ENCODE measurements around the gene SLFN12L. TPM values are rescaled to one million over a fixed set of nuclear protein-coding genes. Genes with fewer than 3 reads are reported as not detected.
A peak's percentile ranks its signal among the peaks of the same experiment; 100 is the strongest.

The SLFN12L gene
- total and polyA plus RNA-seq, 12 donors = 0.13 to 2.0 (median 0.50) TPM; not detected in 1

DNA sequence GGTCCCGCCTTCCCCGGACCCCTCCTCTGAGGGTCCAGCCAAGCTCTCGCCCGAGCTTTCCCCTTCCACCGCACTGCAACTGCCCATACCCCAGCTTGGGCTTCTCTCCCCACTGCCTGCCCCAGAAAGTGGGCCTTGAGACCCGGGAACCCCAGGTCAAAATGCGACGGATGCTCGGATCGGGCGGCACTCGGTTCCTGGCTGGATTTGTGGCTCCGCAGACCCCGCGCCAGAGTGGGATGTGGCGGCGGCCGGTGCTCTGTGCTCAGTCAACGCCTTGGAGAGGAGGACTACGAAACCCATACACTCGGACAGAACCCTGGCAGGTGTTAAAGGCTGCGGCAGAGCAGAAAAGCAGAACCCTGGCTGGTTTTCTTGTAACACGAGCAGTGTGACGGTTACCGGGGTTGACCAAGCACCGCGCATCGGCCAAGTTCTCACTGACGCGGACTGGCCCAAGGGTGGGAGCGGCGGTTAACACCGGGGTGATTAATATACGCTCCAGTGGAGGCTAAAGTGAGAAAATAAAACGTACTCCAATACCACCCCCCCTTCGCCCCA lies 88.0 kb downstream of the SLFN12L start:
- H3K4me3 ChIP-seq = peak overlapping the region in 1 of 4 donors; percentile 41
- intact Hi-C loops (cut with DNase I) = no loop called here
- peak in 3 of 7 donors; percentile 12 to 52 (median 22) for DNase-seq
- TF ChIP-seq, protein P1, sequence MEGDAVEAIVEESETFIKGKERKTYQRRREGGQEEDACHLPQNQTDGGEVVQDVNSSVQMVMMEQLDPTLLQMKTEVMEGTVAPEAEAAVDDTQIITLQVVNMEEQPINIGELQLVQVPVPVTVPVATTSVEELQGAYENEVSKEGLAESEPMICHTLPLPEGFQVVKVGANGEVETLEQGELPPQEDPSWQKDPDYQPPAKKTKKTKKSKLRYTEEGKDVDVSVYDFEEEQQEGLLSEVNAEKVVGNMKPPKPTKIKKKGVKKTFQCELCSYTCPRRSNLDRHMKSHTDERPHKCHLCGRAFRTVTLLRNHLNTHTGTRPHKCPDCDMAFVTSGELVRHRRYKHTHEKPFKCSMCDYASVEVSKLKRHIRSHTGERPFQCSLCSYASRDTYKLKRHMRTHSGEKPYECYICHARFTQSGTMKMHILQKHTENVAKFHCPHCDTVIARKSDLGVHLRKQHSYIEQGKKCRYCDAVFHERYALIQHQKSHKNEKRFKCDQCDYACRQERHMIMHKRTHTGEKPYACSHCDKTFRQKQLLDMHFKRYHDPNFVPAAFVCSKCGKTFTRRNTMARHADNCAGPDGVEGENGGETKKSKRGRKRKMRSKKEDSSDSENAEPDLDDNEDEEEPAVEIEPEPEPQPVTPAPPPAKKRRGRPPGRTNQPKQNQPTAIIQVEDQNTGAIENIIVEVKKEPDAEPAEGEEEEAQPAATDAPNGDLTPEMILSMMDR (IDR thresholded peaks at IDR 0.05) = no peak
- no peak for TF ChIP-seq POLR2A (IDR thresholded peaks at IDR 0.05)
- peaks cover 15% of the 10 kb centered on the region for H3K27me3 ChIP-seq
- no peaks in the 10 kb centered on the region for H3K36me3 ChIP-seq (replicated peaks in 1 of 2)
- no peaks in the 10 kb centered on the region for H3K4me1 ChIP-seq (replicated peaks in 1 of 2)
- 9 to 21% (median 13%) methylated on average over 16 to 36 of the region's 36 CpGs for WGBS, 4 donors
- no peak overlapping the region for H3K27ac ChIP-seq
- H3K9me3 ChIP-seq (replicated peaks in 1 of 3) = no peaks in the 10 kb centered on the region

DNA sequence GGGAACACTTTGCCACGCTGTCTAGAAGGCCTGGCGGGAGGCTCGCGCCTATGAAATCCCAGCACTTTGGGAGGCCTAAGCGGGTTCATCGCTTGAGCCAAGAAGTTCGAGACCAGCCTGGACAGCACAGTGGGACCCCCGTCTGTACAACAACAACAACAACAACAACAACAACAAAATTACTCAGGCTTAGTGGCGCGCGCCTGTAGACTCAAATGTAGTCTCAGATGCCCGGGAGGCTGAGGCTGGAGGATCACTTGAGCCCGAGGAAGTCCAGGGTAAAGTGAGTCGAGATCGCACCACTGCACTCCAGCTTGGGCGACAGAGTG lies 88.6 kb downstream of the SLFN12L start:
- no peak for DNase-seq
- intact Hi-C loops (cut with DNase I) = no loop called here
- H3K9me3 ChIP-seq (replicated peaks in 1 of 3) = no peaks in the 10 kb centered on the region
- 20 to 30% (median 24%) methylated on average over 8 to 16 of the region's 16 CpGs for WGBS, 4 donors
- H3K27me3 ChIP-seq = peaks cover 15% of the 10 kb centered on the region
- no peak overlapping the region for H3K27ac ChIP-seq
- TF ChIP-seq, protein P1 (IDR thresholded peaks at IDR 0.05) = no peak
- no peak for TF ChIP-seq POLR2A (IDR thresholded peaks at IDR 0.05)
- H3K4me1 ChIP-seq (replicated peaks in 1 of 2) = no peaks in the 10 kb centered on the region
- peak overlapping the region in 2 of 4 donors; percentile 47 to 58 for H3K4me3 ChIP-seq
- no peaks in the 10 kb centered on the region for H3K36me3 ChIP-seq (replicated peaks in 1 of 2)

DNA sequence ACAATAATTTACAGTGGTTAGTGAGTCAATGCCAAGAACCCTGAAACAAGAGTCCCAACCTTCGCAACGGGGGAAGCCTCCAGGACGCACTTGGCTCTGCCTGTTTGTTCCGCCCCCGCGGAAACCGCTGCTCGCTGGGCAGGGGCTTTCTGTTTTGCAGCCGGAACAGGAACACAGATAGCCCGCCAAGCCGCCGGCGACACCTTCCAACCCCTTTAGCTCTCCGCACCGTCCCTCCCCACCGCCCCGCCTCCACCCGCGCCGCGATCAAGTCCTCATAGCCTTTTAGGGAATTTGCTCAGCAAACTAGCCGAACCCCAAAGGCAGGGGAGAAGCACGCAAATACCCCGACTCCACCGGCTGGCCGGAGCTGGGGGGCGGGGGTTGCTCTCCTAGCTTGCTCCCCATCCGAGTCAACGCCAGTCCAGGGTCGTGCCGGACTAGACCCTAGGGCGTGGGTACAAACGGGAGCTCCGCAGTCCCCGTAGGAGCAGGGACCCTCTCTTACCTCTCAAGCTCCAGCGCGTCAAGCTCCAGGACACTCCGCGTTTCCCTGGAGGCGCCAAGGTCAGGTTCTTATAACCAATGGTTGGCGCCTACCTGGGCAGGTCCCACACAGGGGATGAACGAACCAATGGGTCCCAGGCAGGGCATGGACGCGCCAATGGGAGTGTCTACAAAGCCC lies 89.1 kb downstream of the SLFN12L start, which contains the start of gene SLFN13:
Gene SLFN13 (minus strand): TSS at position 553 of the 685 bp plus-strand sequence. CDS start 3,086 bp downstream, outside the sequence.
- Histone ChIP-seq H3K4me3 (peak within 1 kb of the TSS in 2 of 4 donors; percentile 47 to 58), H3K4me1 (replicated peaks in 1 of 2) (no peaks in the 10 kb centered on the region), H3K27me3 (peaks cover 15% of the 10 kb centered on the region), H3K36me3 (replicated peaks in 1 of 2) (no peaks in the 10 kb centered on the region), H3K9me3 (replicated peaks in 1 of 3) (no peaks in the 10 kb centered on the region), H3K27ac (peak within 1 kb of the TSS in 1 of 5 donors; percentile 53)
- intact Hi-C loops (cut with DNase I) = no loop called here
- WGBS, 4 donors = 0 to 6% (median 2%) methylated on average over 8 to 44 of the region's 44 CpGs
- peak; percentile 45 to 77 (median 61) for DNase-seq
- no peak for TF ChIP-seq POLR2A (IDR thresholded peaks at IDR 0.05)
- TF ChIP-seq, protein P1 (IDR thresholded peaks at IDR 0.05) = no peak

DNA sequence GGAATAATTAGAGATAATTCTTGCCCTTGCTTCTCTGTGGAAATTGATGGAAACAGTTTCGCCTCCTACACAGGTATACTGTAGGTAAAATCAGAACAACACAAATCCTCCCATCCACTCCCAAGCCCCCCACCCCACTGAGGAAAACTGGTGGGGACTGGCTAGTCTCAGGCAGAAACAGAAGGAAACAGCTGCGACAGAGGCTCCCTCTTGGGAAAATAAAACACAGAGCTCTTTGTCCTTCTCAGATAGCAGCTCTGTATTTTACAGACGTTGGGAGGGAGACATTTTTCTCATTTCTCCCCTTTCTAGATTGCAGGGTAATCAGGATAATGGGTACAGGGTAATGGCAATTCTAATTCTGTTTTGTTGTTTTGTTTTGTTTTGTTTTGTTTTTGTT lies 90.0 kb downstream of the SLFN12L start:
- Histone ChIP-seq H3K27me3 (peaks cover 15% of the 10 kb centered on the region), H3K9me3 (replicated peaks in 1 of 3) (no peaks in the 10 kb centered on the region), H3K36me3 (replicated peaks in 1 of 2) (no peaks in the 10 kb centered on the region), H3K4me1 (replicated peaks in 1 of 2) (no peaks in the 10 kb centered on the region), H3K4me3 (no peak overlapping the region), H3K27ac (no peak overlapping the region)
- intact Hi-C loops (cut with DNase I) = no loop called here
- 53 to 63% (median 57%) methylated on average over 3 of the region's 3 CpGs for WGBS, 4 donors
- TF ChIP-seq, protein P1 (IDR thresholded peaks at IDR 0.05) = no peak
- TF ChIP-seq POLR2A (IDR thresholded peaks at IDR 0.05) = no peak
- DNase-seq = no peak
